Adrenal gland (tissue), 12 donors: Measurements from ENCODE around the gene SLC44A5. TPM values are rescaled to one million over a fixed set of nuclear protein-coding genes. Genes with fewer than 3 reads are reported as not detected.

ENCODE experiments used
- DNase-seq, 7 donors: peaks; one replicate each; pipeline ENCODE4 v3.0.0-alpha.2; 2019 to 2020
- H3K27ac ChIP-seq, 5 donors: fragments of 200-600 bp; sonication (generic) in 4 of 5; 1 replicate in 3 of 5; 2 replicates in 2 of 5; pipeline versions ENCODE4 v1.5.1 to v1.8.0; 2016 to 2020; ENCODE audit warnings: mild to moderate bottlenecking in 1 of 5
- H3K27me3 ChIP-seq: fragments of 200-600 bp; 2 replicates; pipeline ENCODE4 v1.8.0; 2021
- H3K36me3 ChIP-seq, 2 donors: fragments of 200-600 bp; replicated peaks in 1 of 2; 1 replicate in 1 of 2; 2 replicates in 1 of 2; pipeline versions ENCODE4 v1.5.1 to v1.8.0; 2018 to 2022
- H3K4me1 ChIP-seq, 2 donors: fragments of 200-600 bp; replicated peaks in 1 of 2; 1 replicate in 1 of 2; 2 replicates in 1 of 2; pipeline versions ENCODE4 v1.5.1 to v1.8.0; 2018 to 2021
- H3K4me3 ChIP-seq, 4 donors: fragments of 200-600 bp; sonication (generic) in 3 of 4; one replicate each; pipeline ENCODE4 v1.5.1; 2016 to 2018
- H3K9me3 ChIP-seq, 3 donors: fragments of 200-600 bp; sonication (generic) in 1 of 3; replicated peaks in 1 of 3; 1 replicate in 2 of 3; 2 replicates in 1 of 3; pipeline versions ENCODE4 v1.5.1 to v1.8.0; 2016 to 2021
- CTCF ChIP-seq, 6 experiments: fragments of 450-650 bp in 4 of 6; fragments of 200-600 bp in 2 of 6; sonication (generic) in 1 of 6; IDR thresholded peaks; 1 replicate in 5 of 6; 2 replicates in 1 of 6; pipeline versions ENCODE4 v1.5.1 to v1.8.0; 2016 to 2021; ENCODE audit warnings: antibody characterized with exemption in 6 of 6, mild to moderate bottlenecking in 2 of 6, moderate library complexity in 1 of 6
- POLR2A ChIP-seq, 2 donors: fragments of 450-650 bp; IDR thresholded peaks; one replicate each; pipeline ENCODE4 v1.6.1; 2017; ENCODE audit warnings: antibody characterized with exemption in 2 of 2, mild to moderate bottlenecking in 2 of 2, moderate library complexity in 1 of 2
- WGBS, 4 donors: extraction: QIAGEN DNeasy Blood & Tissue Kit in 2 of 4; methylation state at CpG; one replicate each; pipeline versions ENCODE4 v1.1.5 to v1.1.7; 2013 to 2017; 5-methylcytosine and 5-hydroxymethylcytosine counted together
- intact Hi-C, 2 donors: fragments of 100-400 bp; cut with DNase I; formaldehyde crosslinking; loops; one replicate each; pipeline versions ENCODE4 v1.14.1 to v1.15.0; 2022 to 2023
- polyA plus RNA-seq, 3 donors: library from polyadenylated mRNA; stranded (reverse); fragments of 200-250 nt in 2 of 3; fragments of 350-450 nt in 1 of 3; fragmentation: Illumina TruSeq in 1 of 3; extraction: RNeasy Lipid Tissue Mini Kit (QIAGEN cat#74804) in 1 of 3; gene quantifications; one replicate each; pipeline ENCODE4 v1.2.3, GENCODE V29; 2013 to 2014
- total RNA-seq, 9 donors: library from RNA; depleted of rRNA in 4 of 9; stranded (reverse); fragments of >200 nt in 4 of 9; fragments of 120-200 nt in 1 of 9; fragmentation: NEBNext Ultra II Directional in 1 of 9; extraction: Animal tissue kit (Norgen Biotek cat#: 25700) in 1 of 9; gene quantifications; one replicate each; pipeline versions ENCODE4 v1.1.0 to v1.2.4, GENCODE V29; 2013 to 2023
- donor health status: healthy with polysubstance abuse.
- donor health status: Bipolar disorder and iron deficiency.
- donor health status: DM: yes; HTN: yes; CAD: no.
- donor health status: DM: no; HTN: no; CAD: no.
- donor health status: DM: no; HTN: no; CAD: no.
- donor health status: DM: yes; HTN: yes; CAD: no.

Gene SLC44A5
- total and polyA plus RNA-seq, 12 donors, result 0.17 to 2.2 (median 0.48) TPM

- TF ChIP-seq POLR2A (IDR thresholded peaks at IDR 0.05), result no peak
- no peak for TF ChIP-seq CTCF (IDR thresholded peaks at IDR 0.05)
- WGBS, 4 donors, result 83 to 89% (median 87%) methylated on average over 5 of the region's 5 CpGs
- no peaks in the 10 kb centered on the region for H3K27me3 ChIP-seq
- no peaks in the 10 kb centered on the region for H3K9me3 ChIP-seq
- intact Hi-C loops, result no loop called here
- no peak overlapping the region for H3K4me3 ChIP-seq
- H3K4me1 ChIP-seq, result peaks cover 0 to 14% of the 10 kb centered on the region in 2 donors
- no peak for DNase-seq
- H3K27ac ChIP-seq, result no peak overlapping the region
- H3K36me3 ChIP-seq, result no peaks in the 10 kb centered on the region
Observed at GRCh38 chr1:75502776-75503175, 108.1 kb downstream of the SLC44A5 start.

- TF ChIP-seq POLR2A (IDR thresholded peaks at IDR 0.05) (no peak), CTCF (IDR thresholded peaks at IDR 0.05) (no peak)
- H3K36me3 ChIP-seq, result no peaks in the 10 kb centered on the region
- peaks cover 0 to 14% of the 10 kb centered on the region in 2 donors for H3K4me1 ChIP-seq
- no peak overlapping the region for H3K4me3 ChIP-seq
- WGBS, 4 donors, result 50 to 66% (median 57%) methylated on average over 5 of the region's 5 CpGs
- no peak overlapping the region for H3K27ac ChIP-seq
- no peaks in the 10 kb centered on the region for H3K27me3 ChIP-seq
- intact Hi-C loops, result no loop called here
- DNase-seq, result no peak
- H3K9me3 ChIP-seq, result no peaks in the 10 kb centered on the region
Observed at GRCh38 chr1:75501577-75502295, 109.2 kb downstream of the SLC44A5 start.

GRCh38 chr1:75492011-75492410 is 118.9 kb downstream of the SLC44A5 start:
- Histone ChIP-seq H3K36me3 (no peaks in the 10 kb centered on the region), H3K4me3 (no peak overlapping the region), H3K27me3 (no peaks in the 10 kb centered on the region), H3K27ac (no peak overlapping the region), H3K4me1 (no peaks in the 10 kb centered on the region), H3K9me3 (no peaks in the 10 kb centered on the region)
- DNase-seq, result no peak
- intact Hi-C loops, result no loop called here
- WGBS, 4 donors, result 33 to 65% (median 46%) methylated on average over 1 of the region's 1 CpG
- TF ChIP-seq CTCF (IDR thresholded peaks at IDR 0.05) (no peak), POLR2A (IDR thresholded peaks at IDR 0.05) (no peak)

- DNase-seq, result no peak
- intact Hi-C loops, result no loop called here
- Histone ChIP-seq H3K4me3 (no peak overlapping the region), H3K27ac (no peak overlapping the region), H3K36me3 (no peaks in the 10 kb centered on the region), H3K4me1 (no peaks in the 10 kb centered on the region), H3K27me3 (no peaks in the 10 kb centered on the region), H3K9me3 (no peaks in the 10 kb centered on the region)
- no peak for TF ChIP-seq POLR2A (IDR thresholded peaks at IDR 0.05)
- no peak for TF ChIP-seq CTCF (IDR thresholded peaks at IDR 0.05)
- WGBS, 4 donors, result 76 to 88% (median 83%) methylated on average over 3 to 4 of the region's 4 CpGs
Observed at GRCh38 chr1:75487399-75487798, 123.5 kb downstream of the SLC44A5 start.
